Activated CD4-positive, alpha-beta T cell treated with anti-CD3 and anti-CD28 coated beads, Interleukin-2, amount 50 U/mL, for 4 hours (primary cell): ENCODE results near the gene SLC50A1.

Experiments
- DNase-seq, 2 experiments: peaks; one replicate each; pipeline ENCODE4 v3.0.0-alpha.2; 2020

Gene SLC50A1

GRCh38 chr1:155186794-155187455, 51.3 kb downstream of the SLC50A1 start:
- no peak for DNase-seq

- DNase-seq = no peak
Observed at GRCh38 chr1:155187456-155187891, 51.8 kb downstream of the SLC50A1 start.

DNA sequence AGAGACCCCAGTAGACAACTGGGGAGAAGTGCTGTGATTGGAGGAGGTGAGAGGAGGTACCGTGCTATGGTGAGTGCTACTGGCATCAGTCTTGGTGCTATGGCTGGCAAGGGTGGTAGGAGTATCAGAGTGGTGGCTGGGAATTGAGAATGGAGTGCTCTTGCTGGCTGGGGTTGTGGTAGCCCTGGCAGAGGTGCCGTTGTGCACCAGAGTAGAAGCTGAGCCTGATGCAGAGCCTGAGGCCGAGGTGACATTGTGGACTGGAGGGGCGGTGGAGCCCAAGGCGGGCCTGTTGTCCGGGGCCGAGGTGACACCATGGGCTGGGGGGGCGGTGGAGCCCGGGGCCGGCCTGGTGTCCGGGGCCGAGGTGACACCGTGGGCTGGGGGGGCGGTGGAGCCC, 52.6 kb downstream of the SLC50A1 start:
- DNase-seq = no peak
